Fibroblast of the aortic adventitia (primary cell): ENCODE results near the gene MRPL28. TPM values are rescaled to one million over a fixed set of nuclear protein-coding genes. Genes with fewer than 3 reads are reported as not detected.
"Not testable (repeated sequence)": the region's sequence is repeated elsewhere in the genome, so short reads cannot be mapped to it uniquely, and the experiment has no call there.

Experiments
- DNase-seq: peaks from one replicate; pipeline ENCODE4 v3.0.0-alpha.2; 2010; ENCODE audit warnings: low read depth
- H3K4me3 ChIP-seq: 2 replicates; pipeline ENCODE4 v1.5.1; 2011; ENCODE audit warnings: low read depth, mild to moderate bottlenecking, control low read depth, low read length, moderate library complexity
- total RNA-seq: library from RNA; depleted of rRNA; stranded (reverse); fragments of >200 nt; gene quantifications from 2 replicates; pipeline ENCODE4 v1.2.3, GENCODE V29; 2012; ENCODE audit warnings: low replicate concordance
- TF ChIP-seq, protein P1 (sequence below): IDR thresholded peaks from 2 replicates; pipeline ENCODE4 v1.5.1; 2011; ENCODE audit warnings: mild to moderate bottlenecking, low read length, control low read depth, inconsistent platforms; ENCODE audit not compliant: insufficient read depth

MRPL28 gene
- total RNA-seq, 1 donor, result 49.3 TPM

DNA sequence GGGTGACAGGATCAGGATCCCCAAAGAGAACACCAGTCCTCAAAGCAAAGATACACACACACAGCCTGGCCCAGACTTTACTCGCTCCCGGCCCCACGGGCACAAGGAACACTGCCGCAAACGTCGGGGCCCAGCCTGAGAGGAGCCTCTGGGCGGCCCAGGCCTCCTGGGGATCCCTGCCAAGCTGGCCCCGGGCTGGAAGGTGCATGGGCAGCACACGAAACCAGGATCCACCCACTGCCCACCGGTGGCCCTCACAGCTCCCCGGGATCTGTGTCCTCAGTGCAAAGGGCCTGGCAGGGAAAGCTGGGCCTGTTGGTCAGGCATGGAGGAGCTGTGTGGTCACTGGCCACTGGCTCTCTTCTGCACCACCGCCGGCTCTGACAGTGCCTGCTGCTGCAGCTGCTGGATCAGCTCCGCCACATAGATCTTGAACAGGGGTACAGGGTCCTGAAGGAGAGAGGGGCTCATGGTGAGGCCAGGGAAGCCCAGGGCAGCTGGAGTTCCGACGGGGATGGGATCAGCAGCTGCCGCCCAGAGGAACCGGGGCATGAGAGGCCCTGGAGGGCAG lies 2.9 kb downstream of the MRPL28 start:
- TF ChIP-seq, protein P1, sequence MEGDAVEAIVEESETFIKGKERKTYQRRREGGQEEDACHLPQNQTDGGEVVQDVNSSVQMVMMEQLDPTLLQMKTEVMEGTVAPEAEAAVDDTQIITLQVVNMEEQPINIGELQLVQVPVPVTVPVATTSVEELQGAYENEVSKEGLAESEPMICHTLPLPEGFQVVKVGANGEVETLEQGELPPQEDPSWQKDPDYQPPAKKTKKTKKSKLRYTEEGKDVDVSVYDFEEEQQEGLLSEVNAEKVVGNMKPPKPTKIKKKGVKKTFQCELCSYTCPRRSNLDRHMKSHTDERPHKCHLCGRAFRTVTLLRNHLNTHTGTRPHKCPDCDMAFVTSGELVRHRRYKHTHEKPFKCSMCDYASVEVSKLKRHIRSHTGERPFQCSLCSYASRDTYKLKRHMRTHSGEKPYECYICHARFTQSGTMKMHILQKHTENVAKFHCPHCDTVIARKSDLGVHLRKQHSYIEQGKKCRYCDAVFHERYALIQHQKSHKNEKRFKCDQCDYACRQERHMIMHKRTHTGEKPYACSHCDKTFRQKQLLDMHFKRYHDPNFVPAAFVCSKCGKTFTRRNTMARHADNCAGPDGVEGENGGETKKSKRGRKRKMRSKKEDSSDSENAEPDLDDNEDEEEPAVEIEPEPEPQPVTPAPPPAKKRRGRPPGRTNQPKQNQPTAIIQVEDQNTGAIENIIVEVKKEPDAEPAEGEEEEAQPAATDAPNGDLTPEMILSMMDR, result no peak
- DNase-seq, result no peak
- H3K4me3 ChIP-seq, result no peak overlapping the region

DNA sequence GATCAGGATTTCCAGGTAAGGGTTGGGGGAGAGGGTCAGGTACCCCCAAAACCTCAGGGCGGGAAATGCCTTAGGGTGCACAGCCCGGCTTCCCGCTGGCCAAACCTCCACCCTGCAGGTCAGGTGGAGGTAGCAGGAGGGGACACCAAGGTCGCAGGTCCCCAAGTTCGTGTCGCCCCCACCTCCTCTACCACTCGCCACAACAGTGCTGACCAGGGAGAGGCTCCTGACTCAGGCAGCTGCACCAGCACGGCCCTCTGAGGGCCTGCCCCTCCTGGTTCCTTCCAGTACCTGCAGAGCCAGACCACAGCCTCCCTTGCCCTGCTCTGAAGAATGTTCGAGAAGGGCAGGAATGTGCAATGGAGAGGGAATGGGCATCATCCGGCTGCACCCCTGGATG lies 3.9 kb downstream of the MRPL28 start:
- no peak overlapping the region for H3K4me3 ChIP-seq
- DNase-seq, result no peak
- TF ChIP-seq, protein P1, result no peak

DNA sequence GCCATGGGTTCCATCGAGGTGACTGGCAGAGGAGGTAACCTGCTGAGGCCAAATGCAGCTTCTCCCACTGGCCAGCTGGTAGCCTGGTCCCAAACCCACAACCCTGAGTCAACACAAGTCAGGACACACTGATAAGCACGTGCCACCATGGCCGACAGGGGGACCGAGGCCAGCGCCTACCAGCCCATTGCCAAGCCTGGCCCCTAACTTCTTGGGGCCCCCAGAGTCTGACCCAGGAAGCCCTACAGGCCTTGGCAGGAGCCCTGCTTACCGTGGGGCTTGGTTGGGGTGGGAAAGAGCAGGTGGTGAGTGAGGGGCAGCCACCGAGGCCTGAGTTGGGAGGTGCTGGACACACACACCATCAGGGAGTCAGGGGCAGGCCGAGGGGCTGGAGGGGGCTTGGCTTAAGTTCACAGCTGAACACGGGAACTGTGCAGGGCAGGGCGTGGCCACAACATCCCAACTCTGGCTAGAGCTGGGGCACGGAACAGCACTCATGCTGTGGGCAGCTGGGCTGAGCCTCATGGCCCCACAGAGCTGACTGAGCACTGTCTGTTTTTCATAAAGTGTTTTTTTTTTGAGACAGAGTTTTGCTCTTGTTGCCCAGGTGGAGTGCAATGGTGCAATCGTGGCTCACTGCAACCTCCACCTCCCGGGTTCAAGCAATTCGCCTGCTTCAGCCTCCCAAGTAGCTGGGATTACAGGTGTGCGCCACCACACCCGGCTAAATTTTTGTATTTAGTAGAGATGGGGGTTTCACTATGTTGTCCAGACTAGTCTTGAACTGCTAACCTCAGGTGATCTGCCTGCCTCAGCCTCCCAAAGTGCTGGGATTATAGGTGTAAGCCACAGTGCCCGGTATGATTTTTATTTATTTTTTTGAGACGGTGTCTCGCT lies 5.5 kb downstream of the MRPL28 start:
- H3K4me3 ChIP-seq, result no peak overlapping the region
- TF ChIP-seq, protein P1, result no peak
- no peak for DNase-seq

DNA sequence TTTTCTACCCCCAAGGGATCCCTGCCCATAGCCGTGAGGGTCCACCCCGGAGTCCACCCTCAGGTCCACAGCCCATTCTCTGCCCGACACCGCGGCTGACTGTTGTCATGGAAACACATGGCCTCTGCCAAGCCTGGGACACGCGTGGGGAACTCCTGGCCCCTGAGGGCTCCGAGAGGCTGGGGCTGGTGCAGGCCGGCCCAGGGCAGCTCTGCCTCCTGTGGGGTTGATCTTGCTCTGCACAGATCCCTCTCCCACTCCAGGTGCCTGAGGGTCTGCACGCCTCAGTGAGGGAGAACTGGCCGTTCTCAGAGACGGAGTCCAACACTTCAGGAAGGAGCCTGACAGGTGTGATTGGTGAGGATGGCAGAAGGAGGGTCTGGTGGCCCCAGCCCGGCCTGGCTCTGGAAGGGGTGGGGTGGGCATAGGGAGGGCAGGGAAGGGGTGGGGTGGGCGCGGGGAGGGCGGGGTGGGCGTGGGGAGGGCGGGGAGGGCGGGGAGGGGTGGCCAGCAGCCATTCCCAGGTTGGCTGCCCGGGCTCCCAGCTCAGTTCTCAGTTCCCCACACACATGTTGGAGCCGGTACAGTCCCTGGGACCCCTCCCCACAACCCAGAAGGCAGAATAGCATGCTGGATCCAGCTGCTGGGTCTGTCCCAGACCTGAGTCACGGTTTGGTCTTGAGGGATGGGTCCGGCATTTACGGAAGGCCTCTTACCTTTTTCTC lies 6.4 kb downstream of the MRPL28 start:
- TF ChIP-seq, protein P1, result no peak
- no peak for DNase-seq
- no peak overlapping the region for H3K4me3 ChIP-seq

DNA sequence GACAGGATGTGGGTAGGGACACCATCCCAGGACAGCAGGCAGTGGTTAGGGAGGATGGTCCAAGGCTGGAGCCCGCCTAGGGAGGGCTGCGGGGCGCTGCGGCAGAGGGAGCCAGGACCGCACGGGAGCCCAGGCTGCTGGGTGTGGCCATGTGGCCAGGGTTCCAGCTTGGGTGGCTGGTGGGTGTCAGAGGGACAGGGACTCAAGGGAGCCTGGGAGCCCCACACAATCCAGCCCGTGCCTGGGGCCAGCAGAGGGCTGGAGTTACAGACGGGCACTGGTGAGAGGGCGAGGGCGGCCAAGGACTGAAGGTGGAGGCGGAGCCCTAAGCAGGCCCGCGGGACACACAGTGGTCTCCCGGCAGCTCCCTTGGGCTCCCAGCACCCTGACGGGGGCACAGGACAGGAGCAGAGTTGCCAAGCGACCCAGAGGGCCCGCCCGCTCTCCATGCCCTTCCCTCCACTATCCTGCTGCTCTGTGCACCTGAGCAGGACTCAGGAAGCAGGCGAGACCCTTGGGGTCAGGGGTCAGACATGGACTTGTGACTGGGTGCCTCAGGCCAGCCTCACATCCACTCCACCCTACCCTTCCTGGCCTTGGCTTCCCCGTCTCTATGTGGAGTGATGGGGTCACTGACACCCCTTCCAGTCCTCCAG lies 7.1 kb downstream of the MRPL28 start:
- DNase-seq, result no peak
- no peak overlapping the region for H3K4me3 ChIP-seq
- TF ChIP-seq, protein P1, result no peak

DNA sequence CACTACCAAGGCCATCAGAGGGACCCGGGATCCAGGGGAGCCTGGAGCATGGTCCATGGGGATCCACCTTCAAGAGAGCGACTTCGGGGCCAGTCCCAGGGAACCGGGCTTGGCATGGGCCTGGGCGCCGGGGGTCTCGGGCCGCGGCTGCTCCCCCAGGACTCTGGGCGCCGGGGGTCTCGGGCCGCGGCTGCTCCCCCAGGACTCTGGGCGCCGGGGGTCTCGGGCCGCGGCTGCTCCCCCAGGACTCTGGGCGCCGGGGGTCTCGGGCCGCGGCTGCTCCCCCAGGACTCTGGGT lies 7.7 kb downstream of the MRPL28 start:
- H3K4me3 ChIP-seq, DNase-seq: not testable (repeated sequence)
